Measurements from ENCODE around the gene ZNF41. TPM values are rescaled to one million over a fixed set of nuclear protein-coding genes. Genes with fewer than 3 reads are reported as not detected.

Gene ZNF41
- total RNA-seq, 1 donor from 2014 or later: 5.7 TPM

- no peak for TF ChIP-seq CTCF (IDR thresholded peaks at IDR 0.05; ENCODE audit: unreplicated experiment)
- Mint-ChIP-seq H3K9me3 (ENCODE audit: unreplicated experiment) (no peaks in the 10 kb centered on the region), H3K4me1 (ENCODE audit: unreplicated experiment) (no peaks in the 10 kb centered on the region), H3K36me3 (ENCODE audit: low read depth, unreplicated experiment) (no peaks in the 10 kb centered on the region), H3K27ac (ENCODE audit: unreplicated experiment) (no peak overlapping the region), H3K27me3 (ENCODE audit: unreplicated experiment) (no peaks in the 10 kb centered on the region), H3K4me3 (ENCODE audit: unreplicated experiment) (no peak overlapping the region)
- DNase-seq (ENCODE audit: low spot score): no peak
Measured at GRCh38 chrX:47507153-47507867, 24.3 kb upstream of the ZNF41 start.

GRCh38 chrX:47503151-47503550, 20.1 kb upstream of the ZNF41 start:
- no peak for TF ChIP-seq CTCF (IDR thresholded peaks at IDR 0.05; ENCODE audit: unreplicated experiment)
- no peaks in the 10 kb centered on the region for H3K36me3 Mint-ChIP-seq (ENCODE audit: low read depth, unreplicated experiment)
- no peaks in the 10 kb centered on the region for H3K27me3 Mint-ChIP-seq (ENCODE audit: unreplicated experiment)
- DNase-seq (ENCODE audit: low spot score): no peak
- no peak overlapping the region for H3K4me3 Mint-ChIP-seq (ENCODE audit: unreplicated experiment)
- H3K27ac Mint-ChIP-seq (ENCODE audit: unreplicated experiment): no peak overlapping the region
- no peaks in the 10 kb centered on the region for H3K9me3 Mint-ChIP-seq (ENCODE audit: unreplicated experiment)
- H3K4me1 Mint-ChIP-seq (ENCODE audit: unreplicated experiment): no peaks in the 10 kb centered on the region

- H3K27ac Mint-ChIP-seq (ENCODE audit: unreplicated experiment): no peak overlapping the region
- no peaks in the 10 kb centered on the region for H3K36me3 Mint-ChIP-seq (ENCODE audit: low read depth, unreplicated experiment)
- DNase-seq (ENCODE audit: low spot score): no peak
- no peak for TF ChIP-seq CTCF (IDR thresholded peaks at IDR 0.05; ENCODE audit: unreplicated experiment)
- H3K27me3 Mint-ChIP-seq (ENCODE audit: unreplicated experiment): no peaks in the 10 kb centered on the region
- peaks cover 5% of the 10 kb centered on the region for H3K4me1 Mint-ChIP-seq (ENCODE audit: unreplicated experiment)
- H3K9me3 Mint-ChIP-seq (ENCODE audit: unreplicated experiment): no peaks in the 10 kb centered on the region
- H3K4me3 Mint-ChIP-seq (ENCODE audit: unreplicated experiment): no peak overlapping the region
Measured at GRCh38 chrX:47502316-47503125, 19.5 kb upstream of the ZNF41 start.

GRCh38 chrX:47501226-47502074, 18.4 kb upstream of the ZNF41 start:
- Mint-ChIP-seq H3K9me3 (ENCODE audit: unreplicated experiment) (no peaks in the 10 kb centered on the region), H3K4me1 (ENCODE audit: unreplicated experiment) (peaks cover 5% of the 10 kb centered on the region), H3K27ac (ENCODE audit: unreplicated experiment) (no peak overlapping the region), H3K27me3 (ENCODE audit: unreplicated experiment) (no peaks in the 10 kb centered on the region), H3K36me3 (ENCODE audit: low read depth, unreplicated experiment) (no peaks in the 10 kb centered on the region), H3K4me3 (ENCODE audit: unreplicated experiment) (no peak overlapping the region)
- no peak for DNase-seq (ENCODE audit: low spot score)
- TF ChIP-seq CTCF (IDR thresholded peaks at IDR 0.05; ENCODE audit: unreplicated experiment): no peak
